ENCODE data around the gene ANKHD1.
"Not testable (repeated sequence)": the region's sequence is repeated elsewhere in the genome, so short reads cannot be mapped to it uniquely, and the experiment has no call there.

The ANKHD1 gene

DNA sequence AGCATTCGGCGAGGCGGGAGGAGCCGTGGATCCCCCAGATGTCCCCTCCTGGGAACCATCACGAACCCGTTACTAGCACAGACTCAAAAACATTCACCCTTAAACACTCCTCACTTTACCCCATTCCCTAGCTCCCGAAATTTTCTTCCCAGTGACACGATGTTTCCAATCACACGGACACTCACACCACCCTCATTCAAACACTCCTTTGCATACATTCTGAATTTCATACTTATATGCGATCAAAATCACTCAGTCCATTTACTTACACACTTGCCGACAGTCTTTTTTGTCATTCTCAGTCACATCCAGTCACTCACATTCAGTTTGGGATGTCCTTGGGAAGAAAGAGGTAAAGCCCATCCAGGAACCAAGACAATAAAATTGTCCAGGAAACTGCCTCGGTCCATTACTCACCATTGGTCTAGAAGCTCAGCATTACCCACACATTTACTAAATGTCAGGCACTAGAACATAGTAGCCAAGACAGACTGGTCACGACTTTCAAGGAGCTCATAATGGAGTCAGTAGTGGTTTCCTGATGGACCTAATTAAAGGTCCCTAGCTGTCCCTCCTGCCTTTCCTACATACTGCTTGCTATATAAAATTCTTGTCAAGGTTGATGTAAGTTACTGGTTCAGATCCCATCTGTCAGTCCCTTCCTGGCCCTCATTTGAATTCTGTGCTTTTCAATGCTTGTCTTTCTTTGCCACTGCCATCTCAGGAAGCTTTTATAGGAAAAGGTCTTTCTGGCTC lies 163.6 kb downstream of the ANKHD1 start:
- DNase-seq, result no peak

DNA sequence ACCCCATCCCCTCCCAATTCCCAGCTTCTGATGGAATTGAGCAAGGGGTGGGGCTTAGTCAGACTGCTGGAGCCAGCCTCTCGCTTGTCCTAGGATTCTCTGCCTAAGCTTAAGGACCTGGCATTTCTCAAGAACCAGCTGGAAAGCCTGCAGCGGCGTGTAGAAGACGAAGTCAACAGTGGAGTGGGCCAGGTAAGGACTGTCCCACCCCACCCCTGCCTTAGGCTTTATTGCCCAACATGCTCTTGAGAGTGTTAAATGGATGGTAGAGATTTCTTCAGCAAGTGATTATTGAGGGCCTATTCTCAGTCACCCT lies 164.1 kb downstream of the ANKHD1 start:
- no peak for DNase-seq

DNA sequence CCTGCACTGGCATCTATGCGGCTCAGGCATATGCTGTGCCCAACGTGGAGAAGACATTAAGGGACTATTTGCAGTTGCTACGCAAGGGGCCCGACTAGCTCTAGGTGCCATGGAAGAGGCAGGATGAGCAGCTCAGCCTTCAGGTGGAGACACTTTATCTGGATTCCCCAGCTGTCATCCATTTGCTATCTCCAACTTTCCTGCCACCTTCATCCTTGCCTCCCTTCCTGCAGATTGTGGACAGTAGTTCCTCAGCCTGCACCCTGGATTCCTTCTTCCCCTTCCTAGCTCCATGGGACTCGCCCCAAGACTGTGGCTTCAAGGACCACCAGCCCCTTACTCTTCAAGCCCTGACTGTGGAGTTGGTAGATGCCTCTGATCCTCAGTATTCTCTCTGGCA lies 165.0 kb downstream of the ANKHD1 start:
- no peak for DNase-seq

GRCh38 chr5:140567136-140567818 lies 165.6 kb downstream of the ANKHD1 start:
- DNase-seq, result no peak

GRCh38 chr5:140567871-140568270 lies 166.2 kb downstream of the ANKHD1 start:
- no peak for DNase-seq

DNA sequence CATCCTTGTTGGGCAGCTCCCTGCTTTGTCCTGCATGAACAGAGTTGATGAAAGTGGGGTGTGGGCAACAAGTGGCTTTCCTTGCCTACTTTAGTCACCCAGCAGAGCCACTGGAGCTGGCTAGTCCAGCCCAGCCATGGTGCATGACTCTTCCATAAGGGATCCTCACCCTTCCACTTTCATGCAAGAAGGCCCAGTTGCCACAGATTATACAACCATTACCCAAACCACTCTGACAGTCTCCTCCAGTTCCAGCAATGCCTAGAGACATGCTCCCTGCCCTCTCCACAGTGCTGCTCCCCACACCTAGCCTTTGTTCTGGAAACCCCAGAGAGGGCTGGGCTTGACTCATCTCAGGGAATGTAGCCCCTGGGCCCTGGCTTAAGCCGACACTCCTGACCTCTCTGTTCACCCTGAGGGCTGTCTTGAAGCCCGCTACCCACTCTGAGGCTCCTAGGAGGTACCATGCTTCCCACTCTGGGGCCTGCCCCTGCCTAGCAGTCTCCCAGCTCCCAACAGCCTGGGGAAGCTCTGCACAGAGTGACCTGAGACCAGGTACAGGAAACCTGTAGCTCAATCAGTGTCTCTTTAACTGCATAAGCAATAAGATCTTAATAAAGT lies 166.9 kb downstream of the ANKHD1 start:
- no peak for DNase-seq

- no peak for DNase-seq
Measured at GRCh38 chr5:140569197-140569596, 167.6 kb downstream of the ANKHD1 start.

- DNase-seq, result no peak
Measured at GRCh38 chr5:140570058-140570457, 168.4 kb downstream of the ANKHD1 start.

DNA sequence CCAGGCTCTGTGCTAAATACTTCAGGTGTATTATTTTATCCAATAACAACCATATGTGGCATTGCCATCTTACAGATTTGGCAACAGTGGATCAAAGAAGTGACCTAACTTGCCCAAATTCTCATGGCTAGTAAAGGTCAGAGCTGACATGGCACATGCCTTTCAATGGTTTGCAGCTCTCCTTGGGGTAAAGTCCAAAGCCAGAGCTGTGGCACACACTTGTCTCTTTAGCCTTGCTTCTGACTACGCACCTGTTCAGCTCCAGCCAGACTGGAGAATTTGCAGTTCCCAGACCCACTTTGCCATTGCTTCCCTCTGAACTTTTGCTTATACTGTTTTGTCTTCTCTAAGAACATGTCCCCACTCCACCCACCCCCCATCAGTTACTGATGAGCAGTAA lies 168.9 kb downstream of the ANKHD1 start:
- DNase-seq, result no peak

GRCh38 chr5:140571105-140571504 lies 169.5 kb downstream of the ANKHD1 start:
- DNase-seq, result no peak

GRCh38 chr5:140573683-140574082 lies 172.1 kb downstream of the ANKHD1 start:
- DNase-seq, result no peak

DNA sequence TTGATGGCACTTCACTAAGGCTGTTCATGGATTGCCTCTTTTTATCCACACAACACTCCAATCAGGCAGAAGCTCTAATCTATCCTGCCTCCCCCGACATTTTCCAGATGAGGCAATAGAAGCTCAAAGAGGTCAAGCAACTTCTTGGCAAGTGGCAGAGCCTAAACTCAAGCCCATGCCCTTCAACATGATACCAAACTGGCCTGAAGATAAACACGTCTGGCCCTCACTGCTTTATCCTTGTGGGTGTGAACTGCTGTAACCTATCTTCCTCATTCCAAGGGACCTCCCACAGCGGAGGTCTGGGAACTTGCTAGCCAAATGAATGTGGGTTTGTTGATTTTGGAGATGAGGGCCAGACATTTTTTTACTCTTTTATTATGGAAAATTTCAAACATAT lies 172.5 kb downstream of the ANKHD1 start:
- no peak for DNase-seq

DNA sequence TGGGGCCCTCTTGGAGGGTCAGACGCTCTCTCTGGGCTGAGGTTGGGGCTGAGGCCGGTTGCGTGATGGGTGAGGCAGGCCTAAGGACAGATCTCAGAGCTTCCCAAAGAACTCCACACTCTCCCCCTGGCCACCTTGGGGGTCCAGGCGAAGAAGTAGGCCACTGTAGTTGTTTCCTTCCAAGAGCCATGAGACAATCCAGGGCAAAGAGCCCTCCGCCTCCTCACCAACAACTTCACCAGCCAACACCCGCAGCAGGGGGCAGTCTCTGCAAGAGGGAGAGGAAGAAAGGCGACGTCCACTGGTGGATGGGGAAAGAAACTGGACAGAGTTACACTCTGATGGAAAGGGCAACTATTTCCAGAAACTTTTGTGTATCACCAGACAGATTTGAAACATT lies 173.7 kb downstream of the ANKHD1 start:
- DNase-seq, result no peak

GRCh38 chr5:140576776-140577201 lies 175.2 kb downstream of the ANKHD1 start:
- DNase-seq, result no peak

GRCh38 chr5:140579188-140579747 lies 177.6 kb downstream of the ANKHD1 start:
- DNase-seq, result not testable (repeated sequence)

- DNase-seq, result no peak
Measured at GRCh38 chr5:140587495-140587894, 185.9 kb downstream of the ANKHD1 start.

DNA sequence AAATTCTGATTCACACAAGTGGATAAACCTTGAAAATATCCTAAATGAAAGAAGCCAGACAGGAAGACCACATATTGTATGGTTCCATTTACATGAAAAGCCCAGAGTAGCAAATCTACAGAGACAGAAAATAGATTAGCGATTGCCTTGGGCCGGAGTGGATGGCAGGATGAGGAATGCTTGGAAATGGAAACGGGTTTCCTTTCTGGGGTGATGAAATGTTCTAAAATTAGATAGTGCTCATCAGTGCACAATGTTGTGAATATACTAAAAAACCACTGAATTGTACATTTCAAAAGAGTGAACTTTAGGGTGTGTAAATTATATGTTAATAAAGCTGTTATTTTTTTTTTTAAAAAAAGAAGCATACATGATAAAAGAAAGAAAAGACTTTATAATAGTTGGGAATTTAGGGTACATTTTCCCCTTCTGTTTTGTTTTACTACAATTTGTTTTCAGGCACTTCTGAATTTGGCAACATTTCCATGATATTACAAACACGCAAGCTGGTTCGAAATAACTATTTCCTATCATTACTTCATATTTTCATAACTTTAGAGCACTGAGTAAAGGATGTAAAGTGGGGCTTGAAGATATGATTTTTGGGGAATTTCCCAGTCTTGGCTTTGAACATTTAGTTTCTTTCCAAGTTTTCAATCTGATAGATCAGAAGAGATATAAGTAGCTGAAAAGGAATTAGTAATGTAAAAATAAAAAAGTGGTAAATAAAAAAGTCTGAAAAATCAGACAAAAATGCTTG lies 186.9 kb downstream of the ANKHD1 start:
- DNase-seq, result no peak

All from activated CD4-positive, alpha-beta T cell treated with anti-CD3 and anti-CD28 coated beads, Interleukin-10, Interleukin-2, amounts not matched to agents 100 ng/mL and 50 ng/mL, durations not matched to agents 16 hours and 8 hours (primary cell).